ENCODE results near the gene COL25A1.

Gene COL25A1

GRCh38 chr4:108906866-108907367 is 395.5 kb downstream of the COL25A1 start:
- no peak overlapping the region for H3K4me3 ChIP-seq (ENCODE audit: low read depth, low read length)
- ChIA-PET CTCF (no interaction called here), POLR2A (no interaction called here)
- TF ChIP-seq, protein P1, sequence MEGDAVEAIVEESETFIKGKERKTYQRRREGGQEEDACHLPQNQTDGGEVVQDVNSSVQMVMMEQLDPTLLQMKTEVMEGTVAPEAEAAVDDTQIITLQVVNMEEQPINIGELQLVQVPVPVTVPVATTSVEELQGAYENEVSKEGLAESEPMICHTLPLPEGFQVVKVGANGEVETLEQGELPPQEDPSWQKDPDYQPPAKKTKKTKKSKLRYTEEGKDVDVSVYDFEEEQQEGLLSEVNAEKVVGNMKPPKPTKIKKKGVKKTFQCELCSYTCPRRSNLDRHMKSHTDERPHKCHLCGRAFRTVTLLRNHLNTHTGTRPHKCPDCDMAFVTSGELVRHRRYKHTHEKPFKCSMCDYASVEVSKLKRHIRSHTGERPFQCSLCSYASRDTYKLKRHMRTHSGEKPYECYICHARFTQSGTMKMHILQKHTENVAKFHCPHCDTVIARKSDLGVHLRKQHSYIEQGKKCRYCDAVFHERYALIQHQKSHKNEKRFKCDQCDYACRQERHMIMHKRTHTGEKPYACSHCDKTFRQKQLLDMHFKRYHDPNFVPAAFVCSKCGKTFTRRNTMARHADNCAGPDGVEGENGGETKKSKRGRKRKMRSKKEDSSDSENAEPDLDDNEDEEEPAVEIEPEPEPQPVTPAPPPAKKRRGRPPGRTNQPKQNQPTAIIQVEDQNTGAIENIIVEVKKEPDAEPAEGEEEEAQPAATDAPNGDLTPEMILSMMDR (IDR thresholded peaks at IDR 0.05; ENCODE audit: insufficient read depth, low read length, missing control alignments) = no peak
- no peak for DNase-seq (ENCODE audit: low read depth, low spot score)

GRCh38 chr4:108906006-108906405 is 396.5 kb downstream of the COL25A1 start:
- POLR2A ChIA-PET = no interaction called here
- CTCF ChIA-PET = no interaction called here
- no peak for DNase-seq (ENCODE audit: low read depth, low spot score)
- no peak overlapping the region for H3K4me3 ChIP-seq (ENCODE audit: low read depth, low read length)
- TF ChIP-seq, protein P1 (IDR thresholded peaks at IDR 0.05; ENCODE audit: insufficient read depth, low read length, missing control alignments) = no peak

DNA sequence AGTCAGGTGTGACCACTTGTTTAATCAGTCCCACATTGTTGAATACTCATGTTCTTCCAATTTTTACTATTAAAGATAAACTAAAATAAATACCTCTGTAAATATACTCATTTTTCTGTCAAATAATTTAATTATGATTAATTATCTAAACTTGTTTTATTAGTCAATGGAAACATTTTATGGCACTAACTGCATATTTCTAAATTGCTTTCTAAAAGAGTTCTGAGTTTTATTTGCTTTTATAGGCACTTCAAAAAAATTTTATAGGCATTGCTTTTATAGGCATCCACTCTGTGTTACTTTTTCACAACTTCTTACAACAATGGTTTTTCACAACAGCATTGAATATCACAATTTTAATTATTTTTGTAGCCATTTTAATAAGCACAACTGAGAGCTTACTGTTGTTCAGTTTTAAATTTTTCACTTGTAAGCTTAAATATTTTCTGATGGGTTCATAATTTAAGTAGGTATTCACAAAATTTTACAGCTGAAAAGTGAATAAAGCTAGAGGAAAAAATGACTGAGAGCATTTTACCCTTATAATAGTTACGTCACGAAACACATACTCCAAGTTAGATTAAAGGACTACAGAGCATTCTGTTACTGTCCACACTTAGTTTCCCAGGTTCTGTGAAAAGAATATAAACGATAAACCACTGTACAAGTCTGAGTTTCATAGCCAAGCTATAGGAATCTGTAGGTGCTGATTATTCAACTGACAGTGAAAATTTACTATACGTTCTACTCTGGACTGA is 398.8 kb downstream of the COL25A1 start:
- POLR2A ChIA-PET = no interaction called here

DNA sequence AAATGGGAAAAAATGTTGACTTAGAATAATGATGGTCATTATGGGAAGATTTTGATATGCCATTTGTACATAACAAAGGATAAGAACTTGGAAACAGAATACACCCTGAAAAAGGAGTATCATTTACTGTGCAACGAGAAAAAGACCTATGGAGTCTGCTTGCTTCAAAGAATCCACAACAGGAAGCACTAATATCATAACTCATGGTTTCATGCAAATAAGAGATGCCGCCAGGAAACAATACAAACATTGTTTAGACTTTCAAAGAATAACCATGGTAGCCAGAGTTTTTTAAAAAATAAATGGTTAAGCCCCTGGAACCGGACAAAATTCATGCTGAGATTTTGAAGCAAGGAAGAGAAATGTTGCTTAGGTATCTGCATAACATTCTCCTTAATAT is 399.7 kb downstream of the COL25A1 start:
- TF ChIP-seq, protein P1 (IDR thresholded peaks at IDR 0.05; ENCODE audit: insufficient read depth, low read length, missing control alignments) = no peak
- no peak for DNase-seq (ENCODE audit: low read depth, low spot score)
- POLR2A ChIA-PET = no interaction called here
- CTCF ChIA-PET = interaction anchor here (1.0 to 1.1 kb wide), 2 partner anchors 9 to 21 kb away, joined by 3 read pairs; no protein-coding TSS in a partner anchor
- H3K4me3 ChIP-seq (ENCODE audit: low read depth, low read length) = no peak overlapping the region

More for the DNA sequence above, 398.8 kb downstream of the COL25A1 start:
- TF ChIP-seq, protein P1 (IDR thresholded peaks at IDR 0.05; ENCODE audit: insufficient read depth, low read length, missing control alignments) = no peak
- no peak overlapping the region for H3K4me3 ChIP-seq (ENCODE audit: low read depth, low read length)
- DNase-seq (ENCODE audit: low read depth, low spot score) = no peak
- CTCF ChIA-PET = interaction anchor here (1.0 to 1.1 kb wide), 2 partner anchors 8 to 20 kb away, joined by 3 read pairs; no protein-coding TSS in a partner anchor

DNA sequence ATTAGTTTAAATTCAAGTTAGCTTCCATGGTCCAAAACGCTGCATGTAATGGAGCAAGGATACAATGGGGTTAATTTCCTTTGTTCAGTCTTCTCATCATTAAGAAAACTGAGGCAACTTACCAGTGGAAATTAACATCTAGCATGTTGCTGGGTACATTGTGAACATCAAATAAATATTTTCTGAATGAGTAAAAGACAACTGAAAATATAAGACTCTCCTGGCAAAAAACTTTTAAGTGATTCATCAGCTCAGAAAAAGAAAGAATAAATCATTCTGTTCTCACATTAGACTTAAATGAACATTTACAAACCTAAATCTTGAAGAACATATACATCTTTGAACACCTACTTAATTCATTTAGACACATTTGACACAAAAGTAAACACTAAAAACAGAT is 401.2 kb downstream of the COL25A1 start:
- no peak overlapping the region for H3K4me3 ChIP-seq (ENCODE audit: low read depth, low read length)
- POLR2A ChIA-PET = no interaction called here
- CTCF ChIA-PET = no interaction called here
- TF ChIP-seq, protein P1 (IDR thresholded peaks at IDR 0.05; ENCODE audit: insufficient read depth, low read length, missing control alignments) = no peak
- no peak for DNase-seq (ENCODE audit: low read depth, low spot score)

DNA sequence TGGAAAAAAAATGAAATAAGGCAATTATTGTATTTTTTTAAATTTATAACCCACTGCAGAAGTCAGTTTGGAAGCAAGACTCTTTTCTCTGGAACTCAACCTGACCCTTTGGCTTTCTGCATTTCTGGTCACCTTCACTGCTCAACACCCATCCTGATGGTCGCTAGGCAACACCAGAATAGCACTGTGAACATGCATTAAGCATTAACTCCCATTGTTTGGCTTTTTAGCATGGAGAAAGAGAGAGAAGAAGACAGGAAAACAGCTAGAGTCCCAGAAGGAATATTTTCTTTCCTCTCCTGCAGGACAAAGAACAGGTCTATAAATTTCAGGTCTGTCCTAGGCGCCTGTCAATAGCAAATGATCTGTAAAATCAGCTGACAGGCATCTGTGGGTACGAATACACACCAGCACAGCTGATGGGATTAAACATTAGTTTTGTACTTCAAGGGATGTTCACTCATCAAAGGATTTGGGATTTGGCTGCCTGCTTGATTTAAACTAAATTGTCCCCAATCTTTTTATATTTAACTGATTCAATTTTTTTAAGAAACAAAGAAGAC is 402.4 kb downstream of the COL25A1 start:
- ChIA-PET POLR2A (no interaction called here), CTCF (no interaction called here)
- TF ChIP-seq, protein P1 (IDR thresholded peaks at IDR 0.05; ENCODE audit: insufficient read depth, low read length, missing control alignments) = no peak
- DNase-seq (ENCODE audit: low read depth, low spot score) = no peak
- no peak overlapping the region for H3K4me3 ChIP-seq (ENCODE audit: low read depth, low read length)
